ENCODE results near the gene PIGV. TPM values are rescaled to one million over a fixed set of nuclear protein-coding genes. Genes with fewer than 3 reads are reported as not detected.

PIGV gene
- total RNA-seq = 7.8 TPM

GRCh38 chr1:26787706-26788514 lies at the start of gene PIGV:
PIGV (plus strand) TSS chr1:26787950; CDS start chr1:26790816, 2,866 bp downstream.
- DNase-seq = peak; percentile 89

- no peak for DNase-seq
Observed at GRCh38 chr1:26739329-26739914, 48.3 kb upstream of the PIGV start.

GRCh38 chr1:26740023-26740634 lies 47.6 kb upstream of the PIGV start:
- no peak for DNase-seq

GRCh38 chr1:26740952-26741351 lies 46.8 kb upstream of the PIGV start:
- no peak for DNase-seq

GRCh38 chr1:26743426-26744059 lies 44.2 kb upstream of the PIGV start:
- DNase-seq = no peak

- peak; percentile 9 for DNase-seq
Observed at GRCh38 chr1:26744075-26744959, 43.4 kb upstream of the PIGV start.

GRCh38 chr1:26745191-26745590 lies 42.6 kb upstream of the PIGV start:
- no peak for DNase-seq

- DNase-seq = no peak
Observed at GRCh38 chr1:26747048-26747447, 40.7 kb upstream of the PIGV start.

GRCh38 chr1:26748351-26748750 lies 39.4 kb upstream of the PIGV start:
- no peak for DNase-seq

- DNase-seq = no peak
Observed at GRCh38 chr1:26749458-26749857, 38.3 kb upstream of the PIGV start.

GRCh38 chr1:26750428-26750827 lies 37.3 kb upstream of the PIGV start:
- no peak for DNase-seq

- no peak for DNase-seq
Observed at GRCh38 chr1:26752519-26752918, 35.2 kb upstream of the PIGV start.

GRCh38 chr1:26754086-26754874 lies 33.5 kb upstream of the PIGV start:
- DNase-seq = no peak

- no peak for DNase-seq
Observed at GRCh38 chr1:26758358-26758757, 29.4 kb upstream of the PIGV start.

GRCh38 chr1:26759531-26759930 lies 28.2 kb upstream of the PIGV start:
- DNase-seq = no peak

GRCh38 chr1:26761217-26761616 lies 26.5 kb upstream of the PIGV start:
- no peak for DNase-seq

GRCh38 chr1:26767714-26768113 lies 20.0 kb upstream of the PIGV start:
- DNase-seq = no peak

- DNase-seq = no peak
Observed at GRCh38 chr1:26768755-26769154, 19.0 kb upstream of the PIGV start.

- peak; percentile 17 for DNase-seq
Observed at GRCh38 chr1:26771285-26771642, 16.5 kb upstream of the PIGV start.

GRCh38 chr1:26771643-26772321 lies 16.0 kb upstream of the PIGV start:
- no peak for DNase-seq

- no peak for DNase-seq
Observed at GRCh38 chr1:26772687-26773086, 15.1 kb upstream of the PIGV start.

All from skin of body (tissue), 2 donors.